Activated naive CD4-positive, alpha-beta T cell treated with anti-CD3 and anti-CD28 coated beads, Interleukin-2, amount 10 ng/mL, durations not matched to agents 7 days and 5 days (primary cell): ENCODE results near the gene MED27.

ENCODE experiments used
- CTCF ChIA-PET: fragments of 350-600 bp; sonication (Branson Sonifier 250); formaldehyde crosslinking; loops from one replicate; lab custom pipeline; 2021; ENCODE audit warnings: antibody characterized with exemption; lab: Charles Lee
- DNase-seq: peaks from one replicate; pipeline ENCODE4 v3.0.0-alpha.2; 2020
- H3K27ac Mint-ChIP-seq: one replicate; pipeline ENCODE4 v1.8.0; 2021; ENCODE audit warnings: mild to moderate bottlenecking, moderate library complexity, mixed read lengths
- H3K27me3 Mint-ChIP-seq: one replicate; pipeline ENCODE4 v1.8.0; 2021; ENCODE audit warnings: mild to moderate bottlenecking, mixed read lengths
- H3K36me3 Mint-ChIP-seq: one replicate; pipeline ENCODE4 v1.8.0; 2021; ENCODE audit warnings: mixed read lengths
- H3K4me1 Mint-ChIP-seq: one replicate; pipeline ENCODE4 v1.8.0; 2021; ENCODE audit warnings: mixed read lengths
- H3K4me3 Mint-ChIP-seq: one replicate; pipeline ENCODE4 v1.8.0; 2021; ENCODE audit warnings: mild to moderate bottlenecking, moderate library complexity, mixed read lengths
- H3K9me3 Mint-ChIP-seq: one replicate; pipeline ENCODE4 v1.8.0; 2021; ENCODE audit warnings: mixed read lengths

MED27 gene

DNA sequence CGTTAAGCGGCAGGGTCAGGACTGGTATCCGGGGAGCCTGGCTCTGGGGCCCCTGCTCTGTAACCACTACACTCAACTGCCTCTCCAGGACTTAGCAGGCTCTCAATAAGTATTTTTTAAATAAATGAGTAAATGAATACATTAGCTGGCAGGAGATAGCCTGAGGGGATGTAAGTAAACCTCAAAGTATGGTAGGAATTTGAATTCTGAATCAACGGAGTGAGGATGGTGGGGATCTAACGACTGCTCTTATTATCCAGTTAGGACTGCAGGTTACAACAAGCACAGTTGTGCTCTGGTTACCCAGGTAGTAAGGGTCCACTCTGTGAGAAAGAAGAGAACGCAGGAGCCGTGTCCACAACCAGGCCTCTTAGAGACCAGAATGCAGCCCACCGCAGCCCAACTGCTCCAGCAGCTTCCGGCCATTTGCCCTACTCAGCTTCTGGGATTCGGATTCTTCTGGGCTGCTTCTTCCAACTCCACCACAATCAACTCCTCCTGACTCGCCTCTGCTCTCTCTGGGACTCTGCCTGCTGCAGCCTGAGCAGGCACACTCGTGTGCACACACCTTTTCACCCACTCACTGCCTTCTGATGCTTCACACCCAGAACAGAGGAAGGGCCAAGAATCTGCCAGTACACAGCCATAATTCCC is 52.6 kb downstream of the MED27 start:
- no peak overlapping the region for H3K27ac Mint-ChIP-seq
- DNase-seq = no peak
- peaks cover 3% of the 10 kb centered on the region for H3K4me1 Mint-ChIP-seq
- H3K9me3 Mint-ChIP-seq = no peaks in the 10 kb centered on the region
- CTCF ChIA-PET = interaction anchor here (0.7 kb wide), 1 partner anchor 50 kb away, joined by 3 read pairs; no protein-coding TSS in a partner anchor
- no peaks in the 10 kb centered on the region for H3K36me3 Mint-ChIP-seq
- no peaks in the 10 kb centered on the region for H3K27me3 Mint-ChIP-seq
- no peak overlapping the region for H3K4me3 Mint-ChIP-seq

DNA sequence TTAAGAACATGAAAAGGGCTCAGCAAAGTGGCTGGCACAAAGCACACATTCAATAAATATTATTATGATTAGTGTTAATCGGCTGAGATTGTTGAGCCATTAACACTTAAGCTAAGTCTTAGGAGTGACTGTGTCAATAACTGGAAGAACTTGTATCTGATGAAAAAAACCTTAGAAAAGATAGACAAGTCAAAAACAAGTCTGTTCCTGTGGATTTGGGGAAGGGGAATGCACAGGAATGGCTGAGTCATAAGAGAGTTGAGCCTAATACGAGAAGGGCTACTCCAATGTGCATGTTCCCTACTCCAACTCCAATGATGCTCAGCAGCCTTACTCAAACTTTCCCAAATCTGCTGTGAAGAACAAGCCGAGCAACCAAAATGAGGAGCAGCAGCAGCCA is 53.9 kb downstream of the MED27 start:
- DNase-seq = no peak
- Mint-ChIP-seq H3K9me3 (no peaks in the 10 kb centered on the region), H3K4me1 (peaks cover 3% of the 10 kb centered on the region), H3K36me3 (no peaks in the 10 kb centered on the region), H3K27me3 (no peaks in the 10 kb centered on the region), H3K27ac (no peak overlapping the region), H3K4me3 (no peak overlapping the region)
- CTCF ChIA-PET = no interaction called here

DNA sequence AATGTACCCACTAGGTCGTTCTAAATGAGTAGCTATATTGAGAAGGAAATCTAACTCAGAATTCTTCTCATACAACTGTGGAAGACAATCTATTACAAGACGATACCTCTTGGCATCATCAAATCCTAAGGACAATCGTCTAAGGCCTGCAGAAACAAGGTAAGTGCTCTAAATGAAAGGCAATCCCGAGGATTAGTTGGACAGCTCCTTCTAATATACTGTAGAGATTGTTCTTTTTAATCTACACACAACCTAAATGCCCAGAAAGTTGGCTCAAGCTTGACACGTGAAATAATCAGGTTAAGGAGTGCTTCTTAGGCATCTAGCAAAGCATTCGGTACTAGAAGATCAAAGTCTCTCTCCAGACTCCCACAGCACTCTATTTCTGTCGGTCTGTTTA is 55.1 kb downstream of the MED27 start:
- H3K4me3 Mint-ChIP-seq = no peak overlapping the region
- H3K27ac Mint-ChIP-seq = no peak overlapping the region
- no peaks in the 10 kb centered on the region for H3K9me3 Mint-ChIP-seq
- H3K4me1 Mint-ChIP-seq = no peaks in the 10 kb centered on the region
- no peak for DNase-seq
- CTCF ChIA-PET = no interaction called here
- H3K27me3 Mint-ChIP-seq = no peaks in the 10 kb centered on the region
- no peaks in the 10 kb centered on the region for H3K36me3 Mint-ChIP-seq

DNA sequence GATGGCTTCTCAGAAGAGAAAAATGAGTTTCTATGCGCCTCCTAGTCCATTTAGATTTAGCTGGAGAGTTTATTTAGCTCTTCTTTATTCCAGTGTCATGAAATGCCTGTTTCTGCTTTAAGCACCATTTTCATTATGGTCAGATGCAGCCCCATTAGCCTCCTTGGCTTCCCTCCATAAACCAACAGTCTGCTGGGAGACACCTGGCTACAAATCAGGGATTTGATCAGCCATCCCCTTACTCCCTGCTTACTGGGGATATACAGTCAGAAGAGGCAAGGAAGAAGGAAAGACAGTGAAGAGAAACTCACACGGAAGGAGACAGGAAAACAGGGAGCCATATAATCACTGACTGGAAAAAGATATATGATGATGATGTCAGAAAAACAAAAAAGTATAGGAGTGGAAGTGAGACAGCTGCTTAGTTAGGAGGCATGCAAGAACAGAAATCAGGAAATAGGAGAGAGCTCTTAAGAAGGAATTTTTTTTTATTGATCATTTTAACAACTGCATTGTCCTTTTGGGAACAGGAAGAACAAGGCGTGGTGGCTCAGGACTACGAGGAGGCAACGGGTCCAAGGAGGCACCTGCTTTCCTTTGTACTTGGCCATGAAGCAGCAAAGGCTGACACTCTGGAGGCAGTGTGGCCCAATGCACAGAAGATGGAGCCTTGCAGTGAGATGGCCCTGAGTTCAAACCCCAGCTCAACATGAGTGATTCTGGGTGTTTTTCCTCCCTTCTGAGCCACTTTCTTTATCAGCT is 56.1 kb downstream of the MED27 start:
- Mint-ChIP-seq H3K27me3 (no peaks in the 10 kb centered on the region), H3K4me1 (no peaks in the 10 kb centered on the region), H3K36me3 (no peaks in the 10 kb centered on the region), H3K27ac (no peak overlapping the region), H3K9me3 (no peaks in the 10 kb centered on the region), H3K4me3 (no peak overlapping the region)
- CTCF ChIA-PET = no interaction called here
- DNase-seq = no peak

DNA sequence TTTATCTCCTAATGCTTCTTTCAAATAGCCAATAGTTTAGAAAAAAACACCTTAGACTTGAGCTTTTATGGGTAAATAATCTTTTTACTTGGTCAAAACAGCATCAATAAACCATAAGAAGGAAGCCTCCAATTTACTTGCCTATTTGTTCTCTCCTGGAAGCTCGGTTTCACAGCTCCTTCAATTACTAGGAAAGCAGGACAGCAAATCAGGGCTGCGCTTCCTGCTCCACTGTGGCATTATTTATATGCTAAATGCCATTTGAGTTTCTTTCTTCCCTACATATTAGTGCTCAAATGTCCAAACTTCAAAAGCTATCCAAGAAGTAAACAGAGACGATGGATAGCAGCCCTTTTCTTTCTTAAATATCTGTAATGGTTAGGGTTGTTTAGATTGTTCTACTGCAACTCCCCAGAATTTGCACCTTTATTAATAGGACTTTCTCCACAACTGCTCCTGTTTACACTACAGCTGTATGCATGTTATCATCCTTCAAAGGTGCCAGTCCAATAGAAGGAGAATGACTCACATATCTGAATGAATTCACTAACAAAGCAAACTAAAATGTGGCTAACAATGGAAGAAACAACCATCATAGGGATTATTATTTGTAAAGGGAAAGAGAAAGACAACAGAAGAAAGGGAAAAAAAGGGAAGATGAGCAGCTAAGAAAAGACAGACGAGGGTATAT is 58.7 kb downstream of the MED27 start:
- Mint-ChIP-seq H3K36me3 (no peaks in the 10 kb centered on the region), H3K27me3 (no peaks in the 10 kb centered on the region), H3K9me3 (no peaks in the 10 kb centered on the region), H3K27ac (no peak overlapping the region), H3K4me1 (no peaks in the 10 kb centered on the region), H3K4me3 (no peak overlapping the region)
- CTCF ChIA-PET = no interaction called here
- DNase-seq = no peak

DNA sequence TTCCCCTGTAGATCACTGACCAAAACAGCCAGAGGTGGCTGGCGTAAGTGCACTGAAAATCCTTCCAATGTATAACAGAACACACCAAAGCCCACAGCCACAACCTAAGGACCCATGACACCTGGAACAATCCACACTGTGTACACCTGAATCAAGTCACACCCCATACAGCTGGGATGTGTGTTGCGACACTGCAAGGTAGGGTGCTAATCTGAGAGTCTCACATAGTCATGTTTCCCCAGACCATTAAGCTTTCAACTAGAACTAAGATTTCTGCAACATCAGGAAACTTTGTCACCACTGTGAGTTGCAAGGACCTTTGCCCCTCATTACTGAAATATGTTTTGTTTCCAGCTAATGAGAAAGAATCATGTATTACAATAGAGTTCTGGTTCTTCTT is 59.4 kb downstream of the MED27 start:
- CTCF ChIA-PET = no interaction called here
- Mint-ChIP-seq H3K4me1 (no peaks in the 10 kb centered on the region), H3K4me3 (no peak overlapping the region), H3K27me3 (no peaks in the 10 kb centered on the region), H3K9me3 (no peaks in the 10 kb centered on the region), H3K27ac (no peak overlapping the region), H3K36me3 (no peaks in the 10 kb centered on the region)
- no peak for DNase-seq

DNA sequence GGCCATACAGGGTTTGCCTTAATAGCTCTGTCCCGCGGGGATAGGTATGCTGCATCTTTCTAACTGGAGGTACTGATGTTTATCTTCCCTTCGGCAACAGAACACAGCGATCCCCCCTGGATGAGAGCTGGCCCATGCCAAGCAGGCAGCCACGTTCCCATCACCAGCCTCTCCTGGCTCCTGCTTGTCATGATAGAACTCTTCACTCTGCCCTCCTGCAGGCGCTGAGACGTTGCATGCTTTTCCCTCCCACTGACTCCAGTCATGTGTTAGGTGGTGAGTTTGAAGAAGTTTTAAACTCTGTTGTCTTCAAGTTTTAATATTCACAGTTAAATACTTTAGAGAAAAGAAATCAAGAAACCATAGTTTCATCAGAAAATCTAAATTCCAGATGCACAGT is 60.0 kb downstream of the MED27 start:
- CTCF ChIA-PET = no interaction called here
- no peaks in the 10 kb centered on the region for H3K9me3 Mint-ChIP-seq
- H3K4me1 Mint-ChIP-seq = no peaks in the 10 kb centered on the region
- no peaks in the 10 kb centered on the region for H3K36me3 Mint-ChIP-seq
- H3K4me3 Mint-ChIP-seq = no peak overlapping the region
- no peak overlapping the region for H3K27ac Mint-ChIP-seq
- H3K27me3 Mint-ChIP-seq = no peaks in the 10 kb centered on the region
- no peak for DNase-seq

DNA sequence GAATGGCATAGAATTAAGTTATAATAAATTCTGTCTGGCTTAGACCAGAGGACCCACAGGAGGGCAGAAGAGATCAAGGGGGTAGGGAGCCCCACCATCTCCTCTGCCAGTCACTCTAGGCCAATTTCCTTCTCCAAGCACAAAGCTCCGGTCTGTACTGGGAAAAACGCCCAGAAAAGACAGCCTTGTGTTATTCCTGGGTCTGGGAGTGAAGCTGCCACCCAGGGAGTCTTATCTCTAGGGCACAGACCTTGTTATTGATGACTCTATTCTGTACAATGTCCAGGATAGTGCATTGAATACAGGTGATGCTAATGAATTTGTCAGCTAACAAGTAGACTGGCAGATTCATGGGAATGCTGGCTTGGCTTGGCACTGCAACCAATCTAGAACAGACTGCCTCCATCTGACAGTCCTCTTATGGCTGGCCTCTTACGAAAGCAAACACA is 60.7 kb downstream of the MED27 start:
- H3K27me3 Mint-ChIP-seq = no peaks in the 10 kb centered on the region
- H3K27ac Mint-ChIP-seq = no peak overlapping the region
- no peaks in the 10 kb centered on the region for H3K4me1 Mint-ChIP-seq
- CTCF ChIA-PET = no interaction called here
- H3K4me3 Mint-ChIP-seq = no peak overlapping the region
- H3K36me3 Mint-ChIP-seq = no peaks in the 10 kb centered on the region
- no peak for DNase-seq
- H3K9me3 Mint-ChIP-seq = no peaks in the 10 kb centered on the region

DNA sequence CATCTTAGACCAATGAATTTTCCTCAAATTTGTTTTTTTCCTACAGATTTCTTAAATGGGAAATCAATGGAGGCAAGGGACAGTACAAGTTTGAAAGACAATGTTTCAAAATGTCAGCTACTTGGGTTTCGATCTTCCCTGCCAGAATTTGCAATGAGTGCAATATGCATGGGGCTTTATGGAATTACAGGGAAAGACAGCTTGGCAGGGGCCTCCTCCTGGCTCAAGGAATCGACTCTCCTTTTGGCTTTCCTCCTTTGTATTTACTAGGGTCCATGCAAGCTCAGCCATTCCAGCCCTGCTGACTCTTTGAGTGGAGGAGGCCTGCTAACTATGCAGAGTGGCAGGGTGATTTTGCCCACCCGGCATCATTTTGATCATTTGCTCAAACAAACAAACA is 63.2 kb downstream of the MED27 start:
- no peak overlapping the region for H3K4me3 Mint-ChIP-seq

DNA sequence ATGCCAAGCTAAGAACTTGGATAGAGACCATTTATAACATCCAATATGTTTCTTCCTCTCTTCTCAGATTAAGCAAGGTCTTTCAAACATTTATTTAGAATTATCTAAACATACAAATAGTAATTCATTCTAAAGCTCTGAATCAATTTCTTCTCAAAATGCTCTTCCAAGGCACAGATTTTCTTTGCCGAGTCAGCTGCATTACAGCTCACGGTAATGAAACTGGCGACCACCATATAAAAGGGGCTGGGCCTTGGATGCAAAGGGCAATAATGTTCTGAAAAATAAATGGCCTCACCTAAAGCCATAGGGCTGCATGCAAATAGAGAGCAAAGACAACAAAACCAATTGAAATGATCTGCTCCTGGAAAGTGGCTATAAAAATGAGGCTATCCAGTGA is 63.8 kb downstream of the MED27 start:
- Mint-ChIP-seq H3K9me3 (no peaks in the 10 kb centered on the region), H3K27me3 (no peaks in the 10 kb centered on the region), H3K4me1 (no peaks in the 10 kb centered on the region), H3K36me3 (peaks cover 9% of the 10 kb centered on the region), H3K4me3 (no peak overlapping the region), H3K27ac (no peak overlapping the region)
- CTCF ChIA-PET = interaction anchor here (0.6 kb wide), 2 partner anchors 9 to 507 kb away, joined by 3 to 4 read pairs; no protein-coding TSS in a partner anchor
- no peak for DNase-seq

More for the DNA sequence above, 63.2 kb downstream of the MED27 start:
- CTCF ChIA-PET = no interaction called here
- DNase-seq = no peak
- Mint-ChIP-seq H3K9me3 (no peaks in the 10 kb centered on the region), H3K4me1 (no peaks in the 10 kb centered on the region), H3K36me3 (peaks cover 9% of the 10 kb centered on the region), H3K27ac (no peak overlapping the region), H3K27me3 (no peaks in the 10 kb centered on the region)

DNA sequence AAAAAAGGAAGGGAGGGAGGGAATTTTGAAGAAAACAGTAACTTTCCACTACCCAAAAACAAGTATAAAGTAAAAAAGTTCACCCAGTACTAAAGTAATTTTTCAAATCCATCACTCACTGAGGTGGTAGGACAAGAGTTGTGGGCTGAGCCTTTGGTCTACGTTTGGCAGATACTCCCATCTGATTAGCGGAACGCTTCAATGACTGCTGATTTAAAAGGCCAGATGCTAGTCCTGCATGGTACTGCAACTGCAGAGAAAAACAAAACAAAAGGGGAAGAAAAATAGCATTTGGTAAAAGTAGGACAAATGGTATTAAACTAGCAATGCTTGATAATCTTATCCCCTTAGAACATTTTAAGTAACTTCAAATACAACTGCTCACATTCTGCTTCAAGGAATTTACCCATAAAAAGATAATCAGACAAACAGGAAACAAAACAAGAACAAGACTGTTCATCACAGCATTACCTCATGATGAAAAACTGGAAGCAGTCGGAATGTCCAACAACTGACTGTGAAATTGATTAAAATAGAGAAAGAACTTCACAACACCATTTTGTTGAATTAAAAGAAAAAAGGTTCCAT is 65.4 kb downstream of the MED27 start:
- Mint-ChIP-seq H3K4me3 (no peak overlapping the region), H3K27ac (no peak overlapping the region), H3K36me3 (peaks cover 13% of the 10 kb centered on the region), H3K9me3 (no peaks in the 10 kb centered on the region), H3K27me3 (no peaks in the 10 kb centered on the region), H3K4me1 (no peaks in the 10 kb centered on the region)
- CTCF ChIA-PET = interaction anchor here (0.9 kb wide), 1 partner anchor 23 kb away, joined by 3 read pairs; no protein-coding TSS in a partner anchor
- DNase-seq = no peak

DNA sequence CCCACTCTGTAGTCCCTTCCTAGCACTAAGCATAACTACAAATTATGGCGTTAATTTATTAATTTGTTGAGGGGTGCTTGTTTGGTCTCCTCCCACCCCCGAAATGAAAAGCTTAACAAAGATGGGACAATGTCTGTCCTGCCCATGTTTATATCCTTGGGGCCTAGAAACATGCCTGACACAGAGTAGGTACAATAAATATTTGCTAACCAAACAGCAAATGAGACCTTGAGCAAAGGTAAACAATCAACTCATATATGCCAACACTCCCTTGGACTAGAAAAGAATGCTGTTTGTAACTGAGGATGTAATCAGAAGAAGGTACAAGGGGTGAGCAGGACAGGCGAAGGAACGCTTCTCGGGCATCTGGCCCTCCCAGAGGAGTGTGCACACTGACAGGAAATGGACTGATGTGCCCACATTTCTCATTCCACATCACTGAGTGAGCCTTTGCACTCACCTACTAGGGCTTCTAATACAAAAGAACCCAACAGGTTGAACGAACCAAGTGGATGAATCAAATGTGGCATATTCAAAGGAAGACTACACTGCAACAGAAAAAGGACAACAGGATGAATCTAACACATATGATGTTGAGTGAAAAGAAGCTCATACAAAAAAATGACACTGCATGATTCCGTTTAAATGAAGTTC is 66.8 kb downstream of the MED27 start:
- Mint-ChIP-seq H3K36me3 (peaks cover 13% of the 10 kb centered on the region), H3K4me3 (no peak overlapping the region), H3K9me3 (no peaks in the 10 kb centered on the region), H3K4me1 (no peaks in the 10 kb centered on the region), H3K27ac (no peak overlapping the region), H3K27me3 (no peaks in the 10 kb centered on the region)
- no peak for DNase-seq
- CTCF ChIA-PET = interaction anchor here (0.5 kb wide), 1 partner anchor 59 kb away, joined by 5 read pairs; no protein-coding TSS in a partner anchor

DNA sequence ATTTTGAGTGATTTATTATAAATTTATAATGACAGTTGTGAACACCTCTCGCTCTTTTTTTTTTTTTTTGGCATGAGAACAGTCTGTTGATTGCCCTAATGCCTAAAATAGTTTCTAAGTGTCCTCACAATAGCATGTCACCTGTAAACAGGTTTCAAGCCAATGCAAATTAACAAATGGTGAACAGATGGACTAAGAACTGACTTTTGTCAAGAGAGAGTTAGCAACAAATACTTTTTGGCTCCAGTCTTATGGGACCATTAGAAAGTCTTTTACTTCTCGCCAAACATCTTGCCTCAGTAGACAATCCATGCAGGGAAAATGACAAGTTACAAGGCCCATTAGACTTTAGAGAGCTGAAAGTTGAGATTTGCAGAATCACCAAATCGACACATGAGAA is 67.8 kb downstream of the MED27 start:
- no peak overlapping the region for H3K27ac Mint-ChIP-seq
- no peak for DNase-seq
- H3K36me3 Mint-ChIP-seq = peaks cover 15% of the 10 kb centered on the region
- no peaks in the 10 kb centered on the region for H3K27me3 Mint-ChIP-seq
- no peak overlapping the region for H3K4me3 Mint-ChIP-seq
- peaks cover 9% of the 10 kb centered on the region for H3K4me1 Mint-ChIP-seq
- CTCF ChIA-PET = interaction anchor here (1.4 kb wide), 1 partner anchor 9 kb away, joined by 3 read pairs; no protein-coding TSS in a partner anchor
- H3K9me3 Mint-ChIP-seq = no peaks in the 10 kb centered on the region

DNA sequence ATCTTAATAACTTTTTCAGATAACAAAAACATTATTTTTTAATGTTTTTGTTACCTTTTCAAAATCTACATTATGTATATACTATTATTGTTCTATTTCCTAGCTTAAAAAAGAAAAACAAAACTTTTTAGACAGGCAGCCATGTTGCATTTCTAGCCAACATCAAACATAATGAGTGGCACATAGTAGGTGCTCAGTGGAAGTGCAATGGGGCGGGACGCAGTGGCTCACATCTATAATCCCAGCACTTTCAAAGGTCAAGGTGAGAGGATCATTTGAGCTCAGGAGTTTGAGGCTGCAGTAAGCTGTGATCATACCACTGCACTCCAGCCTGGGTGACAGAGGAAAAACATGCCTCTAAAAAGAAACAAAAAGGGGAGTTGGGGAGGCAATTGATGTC is 68.4 kb downstream of the MED27 start:
- peaks cover 15% of the 10 kb centered on the region for H3K36me3 Mint-ChIP-seq
- H3K9me3 Mint-ChIP-seq = no peaks in the 10 kb centered on the region
- H3K4me1 Mint-ChIP-seq = peaks cover 15% of the 10 kb centered on the region
- DNase-seq = no peak
- no peak overlapping the region for H3K4me3 Mint-ChIP-seq
- H3K27ac Mint-ChIP-seq = no peak overlapping the region
- no peaks in the 10 kb centered on the region for H3K27me3 Mint-ChIP-seq
- CTCF ChIA-PET = interaction anchor here (1.4 kb wide), 1 partner anchor 9 kb away, joined by 3 read pairs; no protein-coding TSS in a partner anchor
